GM19328 (cell line): Measurements from ENCODE around the gene SPC25.

ENCODE experiments used
- ATAC-seq: cut with Tn5 transposase; IDR thresholded peaks from one replicate; pipeline ENCODE4 v1.9.1; 2021; ENCODE audit warnings: mild to moderate bottlenecking, moderate library complexity; ENCODE audit not compliant: unreplicated experiment

SPC25 gene

GRCh38 chr2:168848225-168848624 is 42.0 kb downstream of the SPC25 start:
- ATAC-seq = no peak

GRCh38 chr2:168843253-168843652 is 47.0 kb downstream of the SPC25 start:
- ATAC-seq = no peak

- no peak for ATAC-seq
Measured at GRCh38 chr2:168841445-168841844, 48.8 kb downstream of the SPC25 start.

- ATAC-seq = no peak
Measured at GRCh38 chr2:168835969-168836368, 54.3 kb downstream of the SPC25 start.

GRCh38 chr2:168831662-168832061 is 58.6 kb downstream of the SPC25 start:
- no peak for ATAC-seq

GRCh38 chr2:168830958-168831357 is 59.3 kb downstream of the SPC25 start:
- no peak for ATAC-seq

- no peak for ATAC-seq
Measured at GRCh38 chr2:168825126-168825525, 65.1 kb downstream of the SPC25 start.

GRCh38 chr2:168821992-168822391 is 68.2 kb downstream of the SPC25 start:
- no peak for ATAC-seq

GRCh38 chr2:168821577-168821976 is 68.7 kb downstream of the SPC25 start:
- ATAC-seq = no peak
